Hippocampal formation (tissue), 2 donors: ENCODE data around the gene NTM.
A peak's percentile ranks its signal among the peaks of the same experiment; 100 is the strongest.

Experiments
- DNase-seq, 2 donors: peaks; one replicate each; lab custom pipeline; 2025; lab: John Stamatoyannopoulos, UW

Gene NTM

GRCh38 chr11:131499199-131499598 is 128.8 kb downstream of the NTM start:
- no peak for DNase-seq

DNA sequence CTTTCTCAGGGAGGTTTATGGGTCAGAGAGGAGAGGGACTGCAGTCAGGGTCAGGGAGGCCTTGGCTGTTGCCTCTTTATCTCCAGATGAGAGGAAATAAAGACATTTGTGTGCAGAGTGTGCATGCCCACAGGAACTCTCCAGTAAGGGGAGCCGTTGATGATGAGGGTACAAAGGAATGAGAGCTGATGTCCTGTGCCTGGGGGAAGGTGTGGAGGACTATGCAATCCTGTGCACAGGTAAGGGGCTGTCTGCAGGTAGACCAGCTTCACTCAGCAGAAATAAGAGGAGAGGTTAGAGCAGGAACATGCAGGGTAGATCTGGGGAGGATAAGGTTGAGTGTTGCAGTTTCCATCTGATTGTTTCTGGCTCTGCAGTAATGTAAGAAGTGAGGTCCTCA is 132.6 kb downstream of the NTM start:
- no peak for DNase-seq

DNA sequence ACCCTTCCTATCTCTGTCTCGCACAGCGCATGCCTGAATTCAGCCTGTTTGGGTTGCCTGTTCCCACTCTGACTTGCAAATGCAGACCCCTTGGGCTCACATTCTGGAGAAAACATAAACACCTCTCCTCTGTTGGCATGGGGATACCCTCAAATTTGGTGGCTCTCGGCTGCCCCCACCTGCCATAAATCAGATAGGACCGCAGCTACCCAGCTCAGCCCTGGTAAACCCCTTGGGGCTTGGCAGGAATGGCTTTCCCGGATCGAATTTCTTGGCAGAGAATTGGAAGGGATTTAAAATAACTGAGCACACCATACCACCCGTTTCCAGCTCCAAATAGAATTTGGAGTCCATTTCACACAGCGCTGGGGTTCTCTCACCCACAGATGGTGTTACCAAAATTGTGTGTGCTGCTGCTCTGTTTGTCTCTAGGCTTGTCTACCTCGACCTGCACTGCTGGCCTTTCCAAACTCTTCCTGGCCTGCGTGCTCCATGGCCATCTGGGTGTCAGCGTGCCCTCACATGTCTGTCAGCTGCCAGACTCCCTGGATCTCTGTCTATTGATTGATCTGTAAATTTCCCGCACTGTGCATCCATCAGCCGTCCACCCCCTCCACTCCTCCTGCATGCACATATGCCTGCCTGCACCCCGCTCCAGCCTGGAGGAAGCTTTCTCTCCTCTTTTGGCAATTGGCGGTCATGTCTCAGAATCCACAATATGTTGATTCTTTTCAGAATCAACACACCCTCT is 134.0 kb downstream of the NTM start:
- DNase-seq = peak; percentile 72 to 74

- no peak for DNase-seq
Measured at GRCh38 chr11:131506348-131506747, 135.9 kb downstream of the NTM start.

DNA sequence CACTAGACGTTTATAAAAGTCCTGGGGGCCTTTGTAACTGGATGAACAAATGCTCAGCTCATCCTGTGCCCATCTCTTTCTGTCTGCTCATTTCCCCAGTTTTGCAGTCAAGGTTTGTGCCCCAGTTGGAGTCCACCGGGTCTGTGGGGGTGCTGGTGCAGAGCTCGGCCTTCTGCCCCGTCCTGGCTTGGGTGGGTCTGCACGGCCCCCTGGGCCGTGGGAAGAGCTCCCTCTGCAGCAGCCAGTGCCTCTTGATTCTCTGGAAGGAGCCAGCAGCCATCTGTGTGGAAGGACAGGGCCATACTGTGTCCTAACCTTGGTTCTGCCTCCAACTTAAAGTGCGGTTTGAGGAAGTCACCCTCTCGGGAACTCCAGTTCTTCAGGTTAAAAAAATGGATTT is 140.2 kb downstream of the NTM start:
- no peak for DNase-seq

DNA sequence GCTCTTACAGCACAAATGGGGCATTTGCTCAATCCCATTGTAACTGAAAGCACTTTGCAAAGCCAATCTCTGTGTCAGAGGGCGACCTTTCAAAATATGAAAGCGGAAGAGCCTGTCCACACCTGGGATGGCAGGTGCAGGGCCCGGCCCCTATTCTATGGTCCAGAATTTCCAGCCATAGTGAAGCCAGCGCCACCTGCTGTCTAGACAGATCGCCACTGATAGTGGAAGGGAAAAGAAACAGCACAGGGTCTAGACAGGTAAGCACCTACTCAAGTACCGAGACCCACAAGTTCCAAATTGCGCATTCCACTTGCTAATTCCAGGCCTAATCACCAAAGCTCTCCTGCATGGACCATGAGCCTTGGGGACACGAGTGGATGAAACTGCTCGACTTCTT is 141.4 kb downstream of the NTM start:
- DNase-seq = no peak

DNA sequence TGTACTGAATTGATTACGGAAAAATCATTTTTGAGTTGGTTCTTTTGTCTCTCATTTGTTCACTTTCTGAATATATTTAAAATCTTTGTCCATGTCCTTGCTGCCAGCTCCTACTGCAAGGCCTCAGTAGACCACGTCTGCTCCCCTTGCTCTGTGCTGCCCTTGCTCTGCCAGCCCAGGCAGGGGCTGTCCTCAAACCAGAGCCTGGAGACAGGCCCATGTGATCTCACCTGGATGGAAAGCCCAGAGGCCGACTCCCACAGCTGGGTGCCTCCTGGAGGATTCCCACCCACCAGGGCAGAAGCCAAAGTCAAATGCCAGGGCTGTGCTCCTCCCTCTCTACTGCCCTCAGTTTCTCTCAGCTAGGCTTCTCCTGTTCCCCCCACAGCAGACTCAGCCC is 141.8 kb downstream of the NTM start:
- DNase-seq = no peak

DNA sequence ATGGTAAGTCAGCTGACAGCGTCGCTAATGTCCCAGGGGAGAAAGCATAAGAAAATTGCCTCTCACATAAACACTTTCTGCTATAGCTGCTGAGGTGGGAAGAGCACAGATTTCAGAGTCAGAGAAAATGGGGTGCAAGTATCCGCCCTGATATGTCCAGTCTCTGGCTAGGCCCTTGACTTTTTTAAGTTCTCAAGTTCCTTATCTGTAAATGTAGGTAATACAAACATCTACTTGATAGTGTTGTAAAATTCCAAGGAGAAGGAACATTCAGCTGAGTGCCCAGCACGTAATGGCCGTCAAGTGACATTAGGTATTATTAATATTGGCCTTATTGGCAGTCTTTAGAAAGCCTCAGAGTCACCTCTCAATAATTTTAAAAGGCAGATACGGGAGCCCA is 143.6 kb downstream of the NTM start:
- no peak for DNase-seq

- DNase-seq = no peak
Measured at GRCh38 chr11:131518305-131518838, 148.0 kb downstream of the NTM start.

DNA sequence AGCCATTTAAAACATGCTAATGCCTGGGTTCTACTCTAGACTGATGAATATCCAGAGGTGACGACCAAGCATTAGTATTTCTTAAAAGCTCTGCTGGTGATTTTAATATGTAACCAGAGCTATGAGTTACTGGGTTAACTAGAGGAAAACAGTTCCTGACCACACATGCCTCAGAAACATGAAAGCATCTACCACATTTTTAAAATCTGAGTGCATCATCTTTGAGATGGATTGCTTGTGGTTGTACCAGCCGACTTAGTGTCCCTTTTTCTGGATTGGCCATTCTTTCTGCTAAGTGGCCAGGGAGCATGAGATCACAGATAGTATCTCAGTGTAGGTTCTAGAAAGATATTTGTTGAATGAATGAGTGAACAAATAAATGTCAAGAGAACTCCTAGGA is 152.4 kb downstream of the NTM start:
- no peak for DNase-seq

DNA sequence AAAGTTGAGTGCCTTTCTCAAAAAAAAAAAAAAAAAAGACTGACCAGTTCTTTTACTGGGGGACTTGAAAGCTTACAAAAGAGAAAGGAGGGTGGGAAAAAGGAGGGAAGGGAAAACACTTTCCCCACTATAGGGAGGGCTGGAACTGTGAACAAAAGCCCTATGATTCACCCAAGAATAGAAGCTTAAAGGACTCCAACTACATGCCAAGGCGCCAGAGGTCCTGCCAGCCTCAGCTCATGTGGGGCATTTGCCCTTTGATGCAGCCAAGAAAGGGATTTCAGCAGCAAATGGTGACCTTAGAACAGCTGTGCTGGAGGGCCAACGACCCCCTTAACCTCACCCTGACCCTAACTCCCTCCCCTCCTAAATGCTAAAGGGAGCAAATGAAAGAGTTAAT is 160.0 kb downstream of the NTM start:
- peak; percentile 54 to 87 for DNase-seq

- no peak for DNase-seq
Measured at GRCh38 chr11:131533149-131533548, 162.7 kb downstream of the NTM start.

GRCh38 chr11:131533998-131534397 is 163.6 kb downstream of the NTM start:
- peak; percentile 69 to 84 for DNase-seq

DNA sequence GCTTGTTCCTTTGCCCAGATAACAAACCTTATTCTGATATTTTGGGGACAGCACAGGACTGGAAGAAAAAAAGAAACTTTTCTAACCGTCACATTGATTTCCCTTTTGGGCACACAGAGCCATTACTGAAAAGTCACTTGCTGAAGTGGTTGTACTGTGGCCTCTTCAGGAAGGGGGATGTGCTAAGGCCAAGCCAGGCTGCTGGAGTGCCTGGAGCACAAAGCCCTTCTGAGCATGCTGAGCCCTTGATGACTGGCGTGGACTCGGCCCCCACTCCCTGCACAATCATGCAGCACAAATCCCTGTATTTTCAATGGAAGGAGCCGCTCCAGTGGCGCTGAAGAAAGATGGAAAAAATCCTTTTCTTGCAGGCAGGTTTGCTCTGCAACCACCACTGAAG is 164.2 kb downstream of the NTM start:
- DNase-seq = peak; percentile 61 to 68

DNA sequence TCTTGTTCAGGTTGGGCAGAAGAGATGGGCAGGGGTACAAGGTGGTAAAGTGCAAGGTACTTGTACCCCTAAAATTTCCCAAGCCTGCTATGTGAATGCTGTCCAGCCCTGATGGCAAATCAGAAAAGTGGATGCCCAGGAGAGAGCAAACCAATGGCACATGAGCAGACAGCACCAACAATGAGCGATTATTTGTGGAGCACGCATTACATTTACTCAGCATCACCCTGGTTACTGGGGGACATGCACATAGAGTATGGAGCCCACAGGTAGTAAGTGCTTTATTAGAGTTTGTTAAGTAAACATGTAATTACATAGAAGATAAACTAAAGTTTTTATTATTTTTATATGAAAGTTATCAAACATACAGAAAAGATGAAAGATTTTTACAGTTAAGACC is 165.7 kb downstream of the NTM start:
- DNase-seq = no peak

- DNase-seq = no peak
Measured at GRCh38 chr11:131537196-131537595, 166.8 kb downstream of the NTM start.

DNA sequence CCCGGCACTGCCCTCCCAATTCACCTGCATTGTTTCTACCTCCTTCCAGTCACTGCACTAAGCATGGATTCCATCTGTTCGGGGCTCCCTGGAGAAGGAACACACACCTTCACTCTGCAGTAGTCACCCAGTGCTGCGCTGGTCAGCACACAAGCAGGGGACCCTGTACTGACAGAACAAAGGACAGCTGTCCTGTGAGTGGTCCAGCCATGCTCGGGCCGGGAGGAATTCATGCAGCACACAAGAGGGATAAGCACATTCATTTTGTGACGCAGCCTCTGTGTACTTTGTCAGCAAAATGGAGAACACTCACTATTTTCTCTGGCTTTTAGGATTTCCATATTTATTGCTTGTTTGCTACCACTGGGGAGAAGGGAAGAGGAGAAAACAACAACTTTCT is 167.3 kb downstream of the NTM start:
- peak in 1 of 2 donors; percentile 28 for DNase-seq

DNA sequence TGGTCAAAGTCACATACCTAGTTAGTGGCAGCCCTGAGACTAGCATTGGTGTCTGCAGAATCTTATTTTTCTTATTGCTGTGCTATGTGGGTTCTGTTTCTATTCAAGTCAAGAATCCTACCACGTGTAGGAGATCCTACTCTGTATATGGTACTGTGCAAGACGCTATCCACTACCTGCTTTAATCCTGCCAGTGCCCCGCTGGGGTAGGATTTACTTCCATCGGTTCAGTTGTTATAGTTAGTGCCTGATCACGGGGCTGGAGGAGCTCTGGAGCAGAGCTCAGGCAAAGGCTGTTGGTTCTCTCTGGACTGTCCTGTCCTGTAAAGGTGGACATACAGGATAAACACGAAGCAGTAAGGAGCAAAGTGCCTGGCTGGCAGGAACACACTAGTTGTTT is 167.9 kb downstream of the NTM start:
- DNase-seq = no peak

GRCh38 chr11:131540676-131541075 is 170.3 kb downstream of the NTM start:
- DNase-seq = no peak

DNA sequence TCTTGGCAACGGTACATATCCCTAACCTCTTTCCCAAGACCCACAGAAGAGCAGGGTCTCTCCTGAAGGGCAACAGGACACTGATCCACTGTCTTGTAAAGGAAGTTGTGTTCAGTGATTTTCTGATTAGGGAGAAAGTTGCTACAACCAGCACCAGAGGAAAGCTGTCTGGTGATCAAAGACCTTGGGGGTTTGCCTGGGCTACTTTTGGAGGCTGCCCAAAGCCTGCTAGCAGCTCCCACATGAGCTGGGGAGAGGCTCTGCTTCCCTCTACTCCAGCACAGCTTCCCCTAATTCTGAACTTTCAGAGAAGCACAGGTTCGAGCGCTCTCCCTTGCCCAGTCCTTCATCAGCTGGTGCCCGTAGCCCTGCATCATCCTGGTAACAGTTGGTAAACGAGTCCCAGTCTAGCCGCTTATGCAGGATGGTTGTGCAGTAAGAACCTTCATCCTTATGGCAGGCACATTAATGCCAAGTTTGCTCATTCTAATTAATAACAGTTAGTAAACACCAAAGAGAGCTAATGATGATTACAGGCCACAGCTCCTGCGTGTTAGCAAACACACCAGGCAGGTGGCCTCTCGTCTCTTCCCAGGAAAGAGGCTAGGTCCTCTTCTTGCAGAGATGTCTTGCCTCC is 173.1 kb downstream of the NTM start:
- DNase-seq = no peak

GRCh38 chr11:131544591-131544990 is 174.2 kb downstream of the NTM start:
- peak; percentile 25 to 48 for DNase-seq

GRCh38 chr11:131546218-131546895 is 175.9 kb downstream of the NTM start:
- DNase-seq = no peak

DNA sequence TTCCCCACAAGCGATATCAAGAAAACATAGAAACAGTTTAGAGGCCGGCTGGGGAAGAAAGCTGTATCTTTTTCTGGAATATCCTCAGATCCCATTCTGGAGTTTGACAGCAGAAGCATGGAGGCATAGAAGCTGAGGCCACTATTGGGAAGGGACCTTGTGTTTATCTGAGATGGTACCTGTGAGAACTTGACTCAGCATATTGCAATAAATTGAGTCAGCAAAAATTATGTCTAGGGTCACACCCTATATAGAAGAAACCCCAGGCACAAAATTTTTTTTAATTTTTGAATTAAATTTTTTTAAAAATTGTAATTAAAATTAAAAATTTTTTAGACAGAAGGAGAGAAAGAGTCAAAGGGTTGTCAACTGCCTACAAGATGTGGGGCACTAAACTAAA is 178.7 kb downstream of the NTM start:
- DNase-seq = no peak
